ENCODE measurements around the gene OR2L2.

Gene OR2L2, protein sequence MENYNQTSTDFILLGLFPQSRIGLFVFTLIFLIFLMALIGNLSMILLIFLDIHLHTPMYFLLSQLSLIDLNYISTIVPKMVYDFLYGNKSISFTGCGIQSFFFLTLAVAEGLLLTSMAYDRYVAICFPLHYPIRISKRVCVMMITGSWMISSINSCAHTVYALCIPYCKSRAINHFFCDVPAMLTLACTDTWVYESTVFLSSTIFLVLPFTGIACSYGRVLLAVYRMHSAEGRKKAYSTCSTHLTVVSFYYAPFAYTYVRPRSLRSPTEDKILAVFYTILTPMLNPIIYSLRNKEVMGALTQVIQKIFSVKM

DNA sequence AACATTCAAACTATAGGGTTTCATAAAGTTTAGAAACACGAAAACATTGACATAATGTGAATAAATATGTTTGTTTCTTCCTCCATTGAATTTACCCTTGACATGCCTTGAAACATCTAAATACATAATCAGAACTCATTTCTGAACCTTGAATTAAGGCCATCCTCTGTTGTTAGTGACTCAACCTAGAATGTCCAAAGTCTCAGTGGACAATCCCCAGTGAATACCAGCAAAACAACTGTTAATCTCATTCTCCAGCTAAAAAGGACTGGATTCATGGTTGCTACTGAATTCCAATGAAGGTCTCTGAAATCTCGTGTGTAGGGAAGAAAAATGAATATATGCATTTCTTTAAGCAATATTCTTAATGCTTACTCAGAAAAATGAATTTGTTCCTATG lies at the start of gene OR2L2:
TSS of gene OR2L2 (plus strand) at position 301 of the 400 bp plus-strand sequence. CDS start 8,198 bp downstream, outside the sequence.
- Histone ChIP-seq H3K4me3 (ENCODE audit: low read depth, low read length) (no peak within 1 kb of the TSS), H3K9ac (no peak within 1 kb of the TSS), H3K4me1 (no peaks in the 10 kb centered on the region), H2AFZ (no peak within 1 kb of the TSS), H3K79me2 (no peaks in the 10 kb centered on the region), H3K9me3 (ENCODE audit: control insufficient read depth, low read length) (no peaks in the 10 kb centered on the region), H3K4me2 (ENCODE audit: low read length) (no peak within 1 kb of the TSS), H3K27me3 (ENCODE audit: control insufficient read depth, insufficient read depth, low read length) (no peaks in the 10 kb centered on the region), H3K27ac (no peak within 1 kb of the TSS), H3K36me3 (ENCODE audit: control insufficient read depth, insufficient read depth, low read length) (no peaks in the 10 kb centered on the region)
- TF ChIP-seq, protein P1, sequence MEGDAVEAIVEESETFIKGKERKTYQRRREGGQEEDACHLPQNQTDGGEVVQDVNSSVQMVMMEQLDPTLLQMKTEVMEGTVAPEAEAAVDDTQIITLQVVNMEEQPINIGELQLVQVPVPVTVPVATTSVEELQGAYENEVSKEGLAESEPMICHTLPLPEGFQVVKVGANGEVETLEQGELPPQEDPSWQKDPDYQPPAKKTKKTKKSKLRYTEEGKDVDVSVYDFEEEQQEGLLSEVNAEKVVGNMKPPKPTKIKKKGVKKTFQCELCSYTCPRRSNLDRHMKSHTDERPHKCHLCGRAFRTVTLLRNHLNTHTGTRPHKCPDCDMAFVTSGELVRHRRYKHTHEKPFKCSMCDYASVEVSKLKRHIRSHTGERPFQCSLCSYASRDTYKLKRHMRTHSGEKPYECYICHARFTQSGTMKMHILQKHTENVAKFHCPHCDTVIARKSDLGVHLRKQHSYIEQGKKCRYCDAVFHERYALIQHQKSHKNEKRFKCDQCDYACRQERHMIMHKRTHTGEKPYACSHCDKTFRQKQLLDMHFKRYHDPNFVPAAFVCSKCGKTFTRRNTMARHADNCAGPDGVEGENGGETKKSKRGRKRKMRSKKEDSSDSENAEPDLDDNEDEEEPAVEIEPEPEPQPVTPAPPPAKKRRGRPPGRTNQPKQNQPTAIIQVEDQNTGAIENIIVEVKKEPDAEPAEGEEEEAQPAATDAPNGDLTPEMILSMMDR (IDR thresholded peaks at IDR 0.05), result no peak

DNA sequence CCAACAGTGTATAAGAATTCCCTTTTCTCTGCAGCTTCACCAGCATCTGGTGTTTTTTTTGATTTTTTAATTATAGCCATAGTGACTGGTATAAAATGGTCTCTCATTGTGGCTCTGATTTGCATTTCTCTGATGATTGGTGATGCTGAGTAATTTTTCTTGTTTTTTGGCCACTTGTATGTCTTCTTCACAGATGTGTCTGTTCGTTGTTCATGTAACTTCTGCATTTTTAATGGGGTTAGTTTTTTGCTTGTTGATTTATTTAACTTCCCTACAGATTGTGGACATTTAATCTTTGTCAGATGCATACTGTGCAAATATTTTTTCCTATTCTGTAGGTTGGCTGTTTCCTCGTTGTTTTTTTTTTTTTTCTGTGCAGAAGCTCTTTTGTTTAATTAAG lies 36.9 kb upstream of the OR2L2 start:
- H3K4me3 ChIP-seq (ENCODE audit: low read depth, low read length), result no peak overlapping the region
- no peak overlapping the region for H2AFZ ChIP-seq
- H3K9me3 ChIP-seq (ENCODE audit: control insufficient read depth, low read length), result no peaks in the 10 kb centered on the region
- no peaks in the 10 kb centered on the region for H3K79me2 ChIP-seq
- H3K27ac ChIP-seq, result no peak overlapping the region
- H3K9ac ChIP-seq, result no peak overlapping the region
- TF ChIP-seq, protein P1 (IDR thresholded peaks at IDR 0.05), result no peak
- no peaks in the 10 kb centered on the region for H3K4me1 ChIP-seq
- H3K36me3 ChIP-seq (ENCODE audit: control insufficient read depth, insufficient read depth, low read length), result no peaks in the 10 kb centered on the region
- no peak overlapping the region for H3K4me2 ChIP-seq (ENCODE audit: low read length)
- H3K27me3 ChIP-seq (ENCODE audit: control insufficient read depth, insufficient read depth, low read length), result no peaks in the 10 kb centered on the region

DNA sequence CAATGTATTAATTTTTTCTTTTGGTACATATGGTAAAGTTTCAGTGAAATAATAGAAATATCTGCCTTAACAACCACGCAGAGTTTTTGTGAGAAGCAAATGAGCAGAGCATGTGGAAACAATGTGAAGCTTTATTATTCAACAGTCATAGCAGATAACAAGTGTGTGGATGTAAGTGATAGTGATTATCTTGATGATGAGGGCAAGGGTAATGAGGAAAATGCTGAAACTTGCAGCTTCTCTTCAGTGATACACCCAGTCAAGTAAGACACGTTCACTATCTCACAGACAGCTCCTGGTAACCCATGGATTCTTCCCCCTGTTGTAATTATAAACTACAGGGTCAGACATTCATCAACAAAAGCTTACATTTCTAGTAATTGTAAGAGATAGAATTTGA lies 31.1 kb upstream of the OR2L2 start:
- Histone ChIP-seq H3K79me2 (no peaks in the 10 kb centered on the region), H3K4me2 (ENCODE audit: low read length) (no peak overlapping the region)
- TF ChIP-seq, protein P1 (IDR thresholded peaks at IDR 0.05), result no peak

DNA sequence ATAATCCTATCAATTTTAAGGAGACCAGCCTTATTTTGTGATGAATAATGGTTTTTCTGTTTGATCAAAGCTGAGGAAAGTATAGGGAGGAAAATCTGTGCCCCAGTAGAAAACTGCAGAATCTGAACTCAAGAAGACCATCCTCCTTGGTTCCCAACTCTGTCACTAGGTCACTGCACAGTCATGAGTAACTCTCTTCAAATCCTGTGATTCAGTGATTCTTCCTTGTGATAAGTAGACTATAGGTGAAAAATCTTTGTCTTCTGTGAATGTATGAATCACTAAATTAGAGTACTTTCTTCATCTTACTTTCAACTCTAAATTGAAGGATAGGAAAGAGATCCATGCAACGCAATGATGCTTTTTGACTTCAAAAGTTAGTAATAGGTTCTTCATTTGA lies 29.7 kb upstream of the OR2L2 start:
- H3K36me3 ChIP-seq (ENCODE audit: control insufficient read depth, insufficient read depth, low read length), result no peaks in the 10 kb centered on the region
- no peak overlapping the region for H3K9ac ChIP-seq
- no peak overlapping the region for H3K4me3 ChIP-seq (ENCODE audit: low read depth, low read length)
- H3K4me2 ChIP-seq (ENCODE audit: low read length), result no peak overlapping the region
- H3K9me3 ChIP-seq (ENCODE audit: control insufficient read depth, low read length), result no peaks in the 10 kb centered on the region
- no peak overlapping the region for H3K27ac ChIP-seq
- TF ChIP-seq, protein P1 (IDR thresholded peaks at IDR 0.05), result no peak
- H2AFZ ChIP-seq, result no peak overlapping the region
- H3K79me2 ChIP-seq, result no peaks in the 10 kb centered on the region
- H3K27me3 ChIP-seq (ENCODE audit: control insufficient read depth, insufficient read depth, low read length), result no peaks in the 10 kb centered on the region
- H3K4me1 ChIP-seq, result no peaks in the 10 kb centered on the region

More for the DNA sequence above, 31.1 kb upstream of the OR2L2 start:
- H2AFZ ChIP-seq, result no peak overlapping the region
- no peaks in the 10 kb centered on the region for H3K9me3 ChIP-seq (ENCODE audit: control insufficient read depth, low read length)
- no peak overlapping the region for H3K4me3 ChIP-seq (ENCODE audit: low read depth, low read length)
- H3K27ac ChIP-seq, result no peak overlapping the region
- no peak overlapping the region for H3K9ac ChIP-seq
- H3K36me3 ChIP-seq (ENCODE audit: control insufficient read depth, insufficient read depth, low read length), result no peaks in the 10 kb centered on the region
- no peaks in the 10 kb centered on the region for H3K27me3 ChIP-seq (ENCODE audit: control insufficient read depth, insufficient read depth, low read length)
- H3K4me1 ChIP-seq, result no peaks in the 10 kb centered on the region

DNA sequence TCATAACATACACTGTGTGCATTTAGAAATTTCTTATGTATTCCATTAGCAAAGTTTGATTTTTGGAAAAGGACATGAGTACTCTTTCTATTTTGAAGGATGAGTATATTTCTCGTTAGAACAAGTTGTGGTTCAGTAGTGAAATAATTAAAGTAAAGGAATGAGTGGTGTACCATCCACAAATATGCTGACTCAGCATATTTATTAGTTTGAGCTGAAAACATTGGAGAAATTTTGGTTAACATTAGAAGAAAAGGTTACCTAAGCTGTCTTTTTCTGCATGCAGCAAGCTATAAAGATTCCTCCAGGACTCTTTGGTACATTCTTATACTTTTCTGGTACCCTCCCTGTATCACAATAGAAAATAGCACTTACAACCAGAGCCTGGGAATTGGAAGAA lies 22.1 kb upstream of the OR2L2 start:
- H3K79me2 ChIP-seq, result no peaks in the 10 kb centered on the region
- no peak overlapping the region for H3K4me2 ChIP-seq (ENCODE audit: low read length)

More for the DNA sequence above, 22.1 kb upstream of the OR2L2 start:
- H3K4me3 ChIP-seq (ENCODE audit: low read depth, low read length), result no peak overlapping the region
- H3K36me3 ChIP-seq (ENCODE audit: control insufficient read depth, insufficient read depth, low read length), result no peaks in the 10 kb centered on the region
- no peaks in the 10 kb centered on the region for H3K27me3 ChIP-seq (ENCODE audit: control insufficient read depth, insufficient read depth, low read length)
- H3K4me1 ChIP-seq, result no peaks in the 10 kb centered on the region
- TF ChIP-seq, protein P1 (IDR thresholded peaks at IDR 0.05), result no peak
- H3K9ac ChIP-seq, result no peak overlapping the region
- H3K27ac ChIP-seq, result no peak overlapping the region
- H3K9me3 ChIP-seq (ENCODE audit: control insufficient read depth, low read length), result no peaks in the 10 kb centered on the region
- H2AFZ ChIP-seq, result no peak overlapping the region

Data from parathyroid adenoma (tissue), 2 donors.